ENCODE results near the gene KCMF1.

GRCh38 chr2:84991404-84992160, 20.6 kb downstream of the KCMF1 start:
- TF ChIP-seq, protein P1, sequence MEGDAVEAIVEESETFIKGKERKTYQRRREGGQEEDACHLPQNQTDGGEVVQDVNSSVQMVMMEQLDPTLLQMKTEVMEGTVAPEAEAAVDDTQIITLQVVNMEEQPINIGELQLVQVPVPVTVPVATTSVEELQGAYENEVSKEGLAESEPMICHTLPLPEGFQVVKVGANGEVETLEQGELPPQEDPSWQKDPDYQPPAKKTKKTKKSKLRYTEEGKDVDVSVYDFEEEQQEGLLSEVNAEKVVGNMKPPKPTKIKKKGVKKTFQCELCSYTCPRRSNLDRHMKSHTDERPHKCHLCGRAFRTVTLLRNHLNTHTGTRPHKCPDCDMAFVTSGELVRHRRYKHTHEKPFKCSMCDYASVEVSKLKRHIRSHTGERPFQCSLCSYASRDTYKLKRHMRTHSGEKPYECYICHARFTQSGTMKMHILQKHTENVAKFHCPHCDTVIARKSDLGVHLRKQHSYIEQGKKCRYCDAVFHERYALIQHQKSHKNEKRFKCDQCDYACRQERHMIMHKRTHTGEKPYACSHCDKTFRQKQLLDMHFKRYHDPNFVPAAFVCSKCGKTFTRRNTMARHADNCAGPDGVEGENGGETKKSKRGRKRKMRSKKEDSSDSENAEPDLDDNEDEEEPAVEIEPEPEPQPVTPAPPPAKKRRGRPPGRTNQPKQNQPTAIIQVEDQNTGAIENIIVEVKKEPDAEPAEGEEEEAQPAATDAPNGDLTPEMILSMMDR (IDR thresholded peaks at IDR 0.05) = no peak
- no peak for TF ChIP-seq POLR2A (IDR thresholded peaks at IDR 0.05)
